Measurements from ENCODE around the gene TSBP1.
"Not testable (repeated sequence)": the region's sequence is repeated elsewhere in the genome, so short reads cannot be mapped to it uniquely, and the experiment has no call there.

The TSBP1 gene

GRCh38 chr6:32375739-32376529, 4.2 kb upstream of the TSBP1 start:
- DNase-seq (ENCODE audit: low read depth), result no peak

DNA sequence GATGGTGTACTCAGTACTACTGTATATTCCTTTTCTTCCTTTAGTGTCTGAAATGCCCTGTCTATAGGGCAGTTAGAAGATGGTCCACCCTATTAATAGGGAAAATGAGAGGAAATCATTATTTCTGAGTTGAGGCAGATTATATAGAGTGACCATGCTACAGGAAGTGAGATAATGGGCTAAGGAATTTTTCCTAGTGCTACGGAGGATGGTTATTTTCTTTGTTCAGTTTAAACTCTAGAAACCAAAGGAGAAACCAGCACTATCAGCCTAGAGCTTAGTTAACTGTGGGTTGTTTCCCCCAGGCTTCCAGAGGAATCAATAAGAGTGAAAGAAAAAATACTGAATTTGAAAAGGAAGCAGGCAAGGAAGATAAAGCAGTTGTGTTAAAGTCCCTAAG, 474 bp downstream of the TSBP1 start:
- no peak for DNase-seq (ENCODE audit: low read depth)

GRCh38 chr6:32370505-32370904, 1.2 kb downstream of the TSBP1 start:
- DNase-seq (ENCODE audit: low read depth), result no peak

- DNase-seq (ENCODE audit: low read depth), result no peak
Measured at GRCh38 chr6:32369660-32370059, 2.0 kb downstream of the TSBP1 start.

- no peak for DNase-seq (ENCODE audit: low read depth)
Measured at GRCh38 chr6:32367644-32368043, 4.1 kb downstream of the TSBP1 start.

DNA sequence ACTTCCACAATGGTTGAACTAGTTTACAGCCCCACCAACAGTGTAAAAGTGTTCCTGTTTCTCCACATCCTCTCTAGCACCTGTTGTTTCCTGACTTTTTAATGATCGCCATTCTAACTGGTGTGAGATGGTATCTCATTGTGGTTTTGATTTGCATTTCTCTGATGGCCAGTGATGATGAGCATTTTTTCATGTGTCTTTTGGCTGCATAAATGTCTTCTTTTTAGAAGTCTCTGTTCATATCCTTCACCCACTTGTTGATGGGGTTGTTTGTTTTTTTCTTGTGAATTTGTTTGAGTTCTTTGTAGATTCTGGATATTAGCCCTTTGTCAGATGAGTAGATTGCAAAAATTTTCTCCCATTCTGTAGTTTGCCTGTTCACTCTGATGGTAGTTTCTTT, 12.5 kb downstream of the TSBP1 start:
- not testable (repeated sequence) for DNase-seq (ENCODE audit: low read depth)

GRCh38 chr6:32358548-32358947, 13.2 kb downstream of the TSBP1 start:
- DNase-seq (ENCODE audit: low read depth), result not testable (repeated sequence)

- no peak for DNase-seq (ENCODE audit: low read depth)
Measured at GRCh38 chr6:32355018-32355417, 16.7 kb downstream of the TSBP1 start.

GRCh38 chr6:32353348-32353747, 18.4 kb downstream of the TSBP1 start:
- DNase-seq (ENCODE audit: low read depth), result no peak

DNA sequence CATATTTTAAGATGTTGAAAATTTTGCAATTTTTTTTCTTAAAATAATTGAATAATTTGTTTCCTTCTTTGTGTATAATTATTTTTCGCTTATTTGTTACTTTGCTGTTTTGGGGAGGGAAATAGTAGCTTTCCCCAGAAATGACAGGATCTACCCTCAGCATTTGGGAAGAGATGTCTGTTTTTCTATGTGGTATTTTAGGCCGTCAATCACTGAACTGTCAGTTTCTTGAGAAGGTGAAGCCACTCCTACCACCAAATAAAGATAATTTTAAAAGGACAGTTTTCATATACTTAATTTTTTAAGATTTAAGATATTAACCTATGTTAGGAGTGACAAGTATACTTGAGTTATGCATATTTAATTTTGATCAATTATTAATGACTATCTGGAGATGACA, 31.5 kb downstream of the TSBP1 start:
- no peak for DNase-seq (ENCODE audit: low read depth)

- no peak for DNase-seq (ENCODE audit: low read depth)
Measured at GRCh38 chr6:32337186-32337805, 34.4 kb downstream of the TSBP1 start.

DNA sequence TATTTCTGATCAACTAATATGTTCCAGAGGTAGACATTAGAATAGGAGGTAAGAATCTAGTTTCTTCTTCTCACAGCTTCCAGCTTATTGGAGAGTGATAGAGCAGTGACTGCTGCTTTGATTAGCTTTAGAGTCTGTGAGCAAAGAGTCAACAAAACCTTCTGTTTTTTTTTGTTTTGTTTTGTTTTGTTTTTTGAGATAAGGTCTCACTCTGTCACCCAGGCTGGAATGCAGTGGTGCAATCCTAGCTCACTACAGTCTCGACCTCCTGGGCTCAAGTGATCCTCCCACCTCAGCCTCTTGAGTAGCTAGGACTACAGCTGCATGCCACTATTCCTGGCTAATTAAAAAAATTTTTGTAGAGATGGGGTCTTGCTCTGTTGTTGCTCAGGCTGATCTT, 39.3 kb downstream of the TSBP1 start:
- no peak for DNase-seq (ENCODE audit: low read depth)

GRCh38 chr6:32329141-32329540, 42.6 kb downstream of the TSBP1 start:
- DNase-seq (ENCODE audit: low read depth), result no peak

DNA sequence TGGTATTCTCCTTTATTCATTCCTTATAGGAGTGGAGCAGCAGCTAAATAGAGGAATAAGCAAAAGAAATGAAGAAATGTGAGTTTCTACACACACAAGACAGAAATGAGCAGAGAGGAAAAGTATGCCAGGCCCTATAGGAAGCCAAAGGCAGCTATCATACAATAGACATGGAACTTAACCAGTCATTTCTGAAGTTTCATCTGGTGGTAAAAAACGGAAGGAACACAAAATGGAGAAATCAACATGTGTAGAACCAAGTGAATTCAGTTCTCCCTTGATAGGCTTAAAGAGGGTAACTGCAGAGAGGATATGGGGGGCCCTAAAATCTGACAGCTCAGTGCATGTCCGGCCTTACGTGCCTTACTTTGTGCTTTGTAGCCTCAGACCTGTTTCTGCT, 44.6 kb downstream of the TSBP1 start:
- DNase-seq (ENCODE audit: low read depth), result no peak

DNA sequence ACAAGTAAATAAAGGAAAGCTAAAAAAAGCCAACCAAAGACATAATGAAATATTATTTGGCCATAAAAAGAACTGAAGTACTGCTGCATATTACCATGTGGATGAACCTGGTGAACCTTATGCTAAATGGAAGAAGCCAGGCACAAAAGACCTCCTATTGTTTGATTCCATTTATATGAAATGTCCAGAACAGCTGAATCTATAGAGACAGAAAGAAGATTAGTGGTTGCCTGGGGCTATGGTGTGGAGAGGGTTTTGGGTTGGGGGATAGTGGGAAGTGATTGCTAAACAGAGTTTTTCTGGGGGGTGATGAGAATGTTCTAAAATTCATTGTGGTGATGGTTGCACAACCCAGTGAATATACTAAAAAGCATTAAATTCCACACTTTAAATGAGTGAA, 53.2 kb downstream of the TSBP1 start:
- no peak for DNase-seq (ENCODE audit: low read depth)

DNA sequence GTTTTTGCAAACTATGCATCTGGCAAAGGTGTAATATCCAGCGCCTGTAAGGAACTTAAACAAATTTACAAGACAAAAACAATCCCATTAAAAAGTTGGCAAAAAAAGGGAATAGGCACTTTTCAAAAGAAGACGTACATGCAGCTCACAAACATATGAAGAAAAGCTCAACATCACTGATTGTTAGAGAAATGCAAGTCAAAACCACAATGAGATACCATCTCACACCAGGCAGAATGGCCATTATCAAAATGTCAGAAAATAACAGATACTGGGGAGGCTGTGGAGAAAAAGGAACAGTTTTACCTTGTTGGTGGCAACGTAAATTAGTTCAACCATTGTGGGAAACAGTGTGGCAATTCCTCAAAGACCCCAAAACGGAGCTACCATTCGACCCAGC, 54.2 kb downstream of the TSBP1 start:
- no peak for DNase-seq (ENCODE audit: low read depth)

DNA sequence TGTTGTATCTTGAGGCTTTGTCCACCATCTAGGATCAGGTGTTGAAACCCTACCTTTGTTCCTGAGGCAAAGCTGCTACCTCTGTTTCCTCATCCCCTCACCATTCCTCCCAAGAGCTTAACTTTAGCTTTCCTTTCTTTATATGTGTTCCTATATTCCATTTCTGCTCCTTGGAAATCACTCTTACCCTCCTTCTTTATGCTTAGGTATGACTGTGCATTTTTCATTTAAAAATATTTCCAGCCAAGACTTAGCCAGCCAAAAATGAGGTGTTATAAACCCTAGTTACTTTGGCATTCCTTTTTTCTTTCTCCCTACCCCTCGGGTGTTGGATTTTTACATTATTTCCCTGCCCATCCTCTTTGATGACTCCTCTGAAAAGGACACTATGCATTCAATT, 57.7 kb downstream of the TSBP1 start:
- no peak for DNase-seq (ENCODE audit: low read depth)

GRCh38 chr6:32298632-32299336, 72.9 kb downstream of the TSBP1 start:
- no peak for DNase-seq (ENCODE audit: low read depth)

GRCh38 chr6:32294980-32295379, 76.7 kb downstream of the TSBP1 start:
- not testable (repeated sequence) for DNase-seq (ENCODE audit: low read depth)

DNA sequence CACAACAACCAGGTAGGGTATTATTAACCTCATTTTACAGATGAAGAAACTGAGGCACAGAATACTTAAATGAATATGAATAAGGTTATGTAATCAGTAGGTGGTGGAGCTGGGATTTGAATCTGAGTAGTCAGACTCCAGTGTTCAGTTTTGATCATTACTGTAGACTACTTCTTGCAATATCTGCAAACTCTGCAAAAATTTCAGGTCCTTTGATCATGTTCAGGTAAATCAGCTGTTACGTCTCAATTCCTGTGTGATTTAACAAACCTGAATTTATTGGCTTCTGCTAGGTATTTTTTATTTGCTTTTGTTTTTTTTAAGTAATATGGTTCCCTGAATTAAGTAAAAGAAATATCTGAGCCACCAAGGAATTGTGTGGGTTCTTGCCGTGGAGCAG, 77.1 kb downstream of the TSBP1 start:
- DNase-seq (ENCODE audit: low read depth), result no peak

GRCh38 chr6:32293695-32294094, 78.0 kb downstream of the TSBP1 start:
- no peak for DNase-seq (ENCODE audit: low read depth)

GRCh38 chr6:32291543-32291942, 80.2 kb downstream of the TSBP1 start:
- no peak for DNase-seq (ENCODE audit: low read depth)

DNA sequence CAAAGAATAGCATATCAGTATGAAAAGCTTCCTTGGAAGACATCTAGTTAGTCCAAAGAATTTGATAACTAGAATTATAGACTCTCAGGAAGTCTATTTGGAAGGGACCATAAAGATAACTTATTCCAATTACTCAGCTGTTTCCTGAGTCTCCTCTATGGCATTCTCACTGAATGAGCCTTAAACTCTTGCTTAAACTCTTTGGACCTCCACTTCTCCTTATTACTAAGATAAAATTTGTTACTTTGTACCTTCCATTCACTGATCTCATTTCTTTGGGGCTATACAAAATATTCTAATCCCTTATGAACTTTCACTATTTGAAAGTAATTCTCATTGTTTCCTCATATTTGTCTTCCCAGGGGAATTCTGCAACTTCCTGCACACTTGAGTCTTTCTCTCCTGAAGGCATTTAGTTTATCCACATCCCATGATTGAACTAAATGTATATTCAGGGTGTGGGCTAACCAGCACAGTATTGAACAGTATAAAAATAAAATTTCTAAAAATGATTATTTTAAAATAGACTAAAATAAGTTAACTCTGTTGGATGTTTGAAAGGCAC, 80.7 kb downstream of the TSBP1 start:
- no peak for DNase-seq (ENCODE audit: low read depth)
